ENCODE measurements around the gene PCDHGA2.
A peak's percentile ranks its signal among the peaks of the same experiment; 100 is the strongest.

- TF ChIP-seq CTCF (IDR thresholded peaks at IDR 0.05; ENCODE audit: low read depth, low read length, poor library complexity, severe bottlenecking) (peak; percentile 63), EZH2phosphoT487 (IDR thresholded peaks at IDR 0.05; ENCODE audit: borderline replicate concordance, low read length) (no peak)
These were observed 21.3 kb downstream of the PCDHGA2 start, which contains the start of gene PCDHGB2 for GRCh38 chr5:141359790-141360426.
